HAP-1 (cell line): ENCODE results near the gene RNF135.
A peak's percentile ranks its signal among the peaks of the same experiment; 100 is the strongest.
"Not testable (repeated sequence)": the region's sequence is repeated elsewhere in the genome, so short reads cannot be mapped to it uniquely, and the experiment has no call there.

Experiments used
- DNase-seq, 2 experiments: peaks; one replicate each; pipeline ENCODE4 v3.0.0-alpha.2; 2016 to 2020; ENCODE audit warnings: low spot score in 2 of 2
- H3K27me3 ChIP-seq: fragments of 250-450 bp; sonication (Bioruptor Pico); 2 replicates; pipeline ENCODE4 v1.5.1; 2020; ENCODE audit warnings: low read depth, mild to moderate bottlenecking, moderate library complexity
- H3K36me3 ChIP-seq: fragments of 250-450 bp; sonication (Bioruptor Pico); replicated peaks from 2 replicates; pipeline ENCODE4 v1.5.1; 2020; ENCODE audit warnings: mild to moderate bottlenecking
- H3K4me1 ChIP-seq: fragments of 250-450 bp; sonication (Bioruptor Pico); 2 replicates; pipeline ENCODE4 v1.5.1; 2020; ENCODE audit warnings: mild to moderate bottlenecking
- H3K4me3 ChIP-seq: fragments of 250-450 bp; sonication (Bioruptor Pico); 2 replicates; pipeline ENCODE4 v1.5.1; 2020; ENCODE audit warnings: mild to moderate bottlenecking, moderate library complexity
- H3K9me3 ChIP-seq: fragments of 250-450 bp; sonication (Bioruptor Pico); 2 replicates; pipeline ENCODE4 v1.5.1; 2020; ENCODE audit warnings: mild to moderate bottlenecking, moderate library complexity
- in situ Hi-C: fragments of 300-500 bp; cut with MboI; formaldehyde crosslinking; loops from 3 replicates; pipeline ENCODE4 v1.14.3; 2020; ENCODE audit warnings: low sequenced_read_pairs, inconsistent platforms, mixed read lengths

The RNF135 gene, protein sequence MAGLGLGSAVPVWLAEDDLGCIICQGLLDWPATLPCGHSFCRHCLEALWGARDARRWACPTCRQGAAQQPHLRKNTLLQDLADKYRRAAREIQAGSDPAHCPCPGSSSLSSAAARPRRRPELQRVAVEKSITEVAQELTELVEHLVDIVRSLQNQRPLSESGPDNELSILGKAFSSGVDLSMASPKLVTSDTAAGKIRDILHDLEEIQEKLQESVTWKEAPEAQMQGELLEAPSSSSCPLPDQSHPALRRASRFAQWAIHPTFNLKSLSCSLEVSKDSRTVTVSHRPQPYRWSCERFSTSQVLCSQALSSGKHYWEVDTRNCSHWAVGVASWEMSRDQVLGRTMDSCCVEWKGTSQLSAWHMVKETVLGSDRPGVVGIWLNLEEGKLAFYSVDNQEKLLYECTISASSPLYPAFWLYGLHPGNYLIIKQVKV

DNA sequence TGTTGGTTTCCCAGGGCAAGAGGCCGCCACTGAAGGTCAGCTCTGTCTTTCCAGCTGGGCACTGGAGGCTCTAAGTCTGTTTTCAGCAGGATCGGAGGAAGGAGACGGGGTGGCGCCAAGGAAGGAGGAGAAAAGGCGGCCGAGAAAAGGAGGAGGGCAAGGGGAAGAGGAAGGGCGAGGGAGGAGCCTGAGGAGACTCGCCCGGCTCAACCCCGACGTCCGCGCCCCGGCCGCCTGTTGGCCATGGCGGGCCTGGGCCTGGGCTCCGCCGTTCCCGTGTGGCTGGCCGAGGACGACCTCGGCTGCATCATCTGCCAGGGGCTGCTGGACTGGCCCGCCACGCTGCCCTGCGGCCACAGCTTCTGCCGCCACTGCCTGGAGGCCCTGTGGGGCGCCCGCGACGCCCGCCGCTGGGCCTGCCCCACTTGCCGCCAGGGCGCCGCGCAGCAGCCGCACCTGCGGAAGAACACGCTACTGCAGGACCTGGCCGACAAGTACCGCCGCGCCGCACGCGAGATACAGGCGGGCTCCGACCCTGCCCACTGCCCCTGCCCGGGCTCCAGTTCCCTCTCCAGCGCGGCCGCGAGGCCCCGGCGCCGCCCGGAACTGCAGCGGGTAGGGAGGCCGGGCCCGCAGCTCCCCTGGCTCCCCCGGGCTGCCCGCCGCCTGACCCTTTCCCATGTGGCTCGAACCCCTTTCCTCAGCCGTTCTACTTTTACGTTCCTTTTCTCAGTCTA is at the start of gene RNF135:
TSS of gene RNF135 (plus strand) at position 209 of the 737 bp plus-strand sequence. CDS start at position 244, 35 bp downstream.
- Histone ChIP-seq H3K27me3 (no peaks in the 10 kb centered on the region), H3K4me3 (peak within 1 kb of the TSS; percentile 37), H3K36me3 (peaks cover 8% of the 10 kb centered on the region; the same call in 1 of the 2 replicates), H3K4me1 (peaks cover 18% of the 10 kb centered on the region), H3K9me3 (no peaks in the 10 kb centered on the region)
- in situ Hi-C loops: no loop called here
- DNase-seq: peak; percentile 92 to 94

DNA sequence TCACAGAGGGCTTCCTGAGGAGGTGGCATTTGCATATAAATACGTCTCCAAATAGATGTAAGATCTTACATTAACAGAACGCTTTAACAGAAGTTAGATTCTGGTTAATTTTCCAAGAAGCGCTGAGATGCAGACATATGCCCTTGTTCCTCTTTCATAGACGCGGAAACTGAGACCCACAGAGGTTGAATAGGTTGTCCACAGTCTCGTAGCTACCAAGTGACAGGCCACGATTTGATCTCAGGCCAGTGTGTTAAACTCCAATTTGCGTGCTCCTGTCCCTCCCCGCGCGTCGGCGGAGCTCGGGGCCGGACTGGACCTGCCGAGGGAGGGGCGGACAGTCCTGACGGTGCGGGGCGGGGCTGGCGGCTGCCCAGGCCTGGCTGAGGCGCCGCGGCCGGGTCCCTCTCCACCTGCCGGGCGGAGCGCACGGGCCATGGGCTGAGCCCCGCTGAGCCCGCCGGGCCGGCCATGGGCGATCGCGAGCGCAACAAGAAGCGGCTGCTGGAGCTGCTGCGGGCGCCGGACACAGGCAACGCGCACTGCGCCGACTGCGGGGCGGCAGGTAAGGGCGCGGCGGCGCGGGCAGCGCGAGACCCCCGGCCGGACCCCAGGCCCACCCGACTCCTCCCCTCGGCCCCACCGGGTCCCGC is 49.2 kb upstream of the RNF135 start, which contains the start of gene ADAP2:
TSS of gene ADAP2 (plus strand) at position 402 of the 653 bp plus-strand sequence. CDS start at position 472, 70 bp downstream.
- in situ Hi-C loops: loop anchor here (25.0 kb wide), 1 partner anchor 616 kb away; no protein-coding TSS in a partner anchor
- DNase-seq: peak; percentile 21 to 79
- Histone ChIP-seq H3K36me3 (peaks cover 1% of the 10 kb centered on the region; the same call in 1 of the 2 replicates), H3K27me3 (no peaks in the 10 kb centered on the region; the same call in 1 of the 2 replicates), H3K4me3 (peak within 1 kb of the TSS; percentile 47), H3K4me1 (peaks cover 4% of the 10 kb centered on the region), H3K9me3 (no peaks in the 10 kb centered on the region)

DNA sequence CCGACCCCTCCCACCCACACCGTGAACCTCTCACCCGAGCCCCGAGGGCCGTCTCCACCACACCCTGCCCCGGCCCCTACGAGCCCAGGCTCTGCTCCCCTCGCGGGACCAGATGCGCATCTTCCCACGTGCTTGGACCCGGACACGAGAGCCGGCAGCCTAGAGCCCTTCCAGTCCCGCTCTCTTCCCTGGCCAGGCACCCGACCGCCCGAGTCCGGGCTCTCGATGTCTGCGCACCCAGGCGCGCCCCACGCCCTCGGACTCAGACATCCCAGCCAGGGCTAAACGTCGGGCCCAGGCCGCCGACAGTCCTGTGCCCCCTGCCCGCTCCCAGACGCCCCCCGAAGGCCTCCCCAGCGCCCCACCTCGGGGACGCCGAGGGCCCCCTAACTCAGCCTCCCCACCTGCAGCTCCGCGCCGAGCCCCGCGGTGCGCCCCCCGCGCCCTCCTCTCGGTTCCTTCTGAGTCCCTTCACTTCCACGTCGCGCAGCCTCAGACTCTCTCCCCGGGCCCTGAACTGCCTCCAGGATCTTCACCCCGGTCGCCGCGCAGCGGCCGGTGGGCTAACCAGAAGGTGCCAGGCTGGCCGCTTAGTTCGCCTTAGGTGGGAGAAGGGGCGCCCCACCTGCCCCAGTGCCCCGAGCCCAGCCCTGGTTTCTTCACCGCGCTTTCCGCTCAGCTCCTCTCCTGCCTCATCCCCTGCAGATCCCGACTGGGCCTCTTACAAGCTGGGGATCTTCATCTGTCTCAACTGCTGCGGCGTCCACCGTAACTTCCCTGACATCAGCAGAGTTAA is 48.4 kb upstream of the RNF135 start:
- Histone ChIP-seq H3K36me3 (peaks cover 3% of the 10 kb centered on the region; the same call in 1 of the 2 replicates), H3K4me1 (peaks cover 4% of the 10 kb centered on the region), H3K4me3 (peak overlapping the region; percentile 47), H3K27me3 (no peaks in the 10 kb centered on the region; the same call in 1 of the 2 replicates), H3K9me3 (no peaks in the 10 kb centered on the region)
- in situ Hi-C loops: loop anchor here (25.0 kb wide), 1 partner anchor 615 kb away; no protein-coding TSS in a partner anchor
- peak in 1 of 2 experiments; percentile 42 for DNase-seq

- Histone ChIP-seq H3K4me3 (no peak overlapping the region), H3K4me1 (peaks cover 4% of the 10 kb centered on the region), H3K36me3 (peaks cover 3% of the 10 kb centered on the region; the same call in 1 of the 2 replicates), H3K27me3 (no peaks in the 10 kb centered on the region; the same call in 1 of the 2 replicates), H3K9me3 (no peaks in the 10 kb centered on the region)
- in situ Hi-C loops: loop anchor here (25.0 kb wide), 1 partner anchor 613 kb away; no protein-coding TSS in a partner anchor
- DNase-seq: no peak
Observed at GRCh38 chr17:30924341-30924740, 46.5 kb upstream of the RNF135 start.

- in situ Hi-C loops: no loop called here
- peaks cover 12% of the 10 kb centered on the region for H3K36me3 ChIP-seq
- DNase-seq: no peak
- no peak overlapping the region for H3K4me3 ChIP-seq
- H3K4me1 ChIP-seq: peaks cover 2% of the 10 kb centered on the region
- H3K9me3 ChIP-seq: no peaks in the 10 kb centered on the region
- no peaks in the 10 kb centered on the region for H3K27me3 ChIP-seq
Observed at GRCh38 chr17:30926516-30926915, 44.3 kb upstream of the RNF135 start.

DNA sequence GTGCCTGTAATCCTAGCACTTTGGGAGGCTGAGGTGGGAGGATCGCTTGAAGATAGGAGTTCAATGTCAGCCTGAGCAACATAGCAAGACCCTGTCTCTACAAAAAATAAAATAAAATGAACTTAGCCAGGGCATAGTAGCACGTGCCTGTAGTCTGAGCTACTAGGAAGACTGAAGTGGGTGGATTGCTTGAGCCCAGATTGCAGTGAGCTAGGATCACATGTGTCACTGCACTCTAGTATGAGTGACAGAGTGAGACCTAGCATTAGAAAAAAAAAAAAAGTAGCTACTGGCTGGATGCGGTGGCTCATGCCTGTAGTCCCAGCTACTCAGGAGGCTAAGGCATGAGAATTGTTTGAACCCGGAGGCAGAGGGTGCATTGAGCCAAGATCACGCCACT is 43.1 kb upstream of the RNF135 start:
- DNase-seq: no peak
- peaks cover 13% of the 10 kb centered on the region for H3K36me3 ChIP-seq
- in situ Hi-C loops: no loop called here

DNA sequence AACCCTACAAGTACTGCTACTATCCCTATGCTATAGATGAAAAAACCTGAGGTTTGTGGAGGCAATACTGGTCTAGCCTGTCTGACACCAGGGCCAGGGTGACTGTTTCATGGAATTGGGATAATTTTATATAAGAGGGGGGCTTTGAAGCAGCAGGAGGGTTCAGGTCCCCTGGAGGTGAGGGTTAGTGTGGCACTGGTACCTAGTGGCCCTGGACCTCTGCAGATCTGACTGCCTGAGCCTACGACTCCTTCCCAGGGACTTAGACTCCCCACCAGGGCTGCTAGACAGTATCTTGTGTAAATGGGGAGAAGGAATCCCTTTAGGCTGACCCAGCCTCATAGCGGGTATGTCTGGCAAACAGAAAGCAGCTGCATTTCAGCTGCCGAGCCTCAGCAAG is 42.3 kb upstream of the RNF135 start:
- Histone ChIP-seq H3K27me3 (no peaks in the 10 kb centered on the region), H3K36me3 (peaks cover 17% of the 10 kb centered on the region), H3K4me3 (no peak overlapping the region), H3K4me1 (no peaks in the 10 kb centered on the region), H3K9me3 (no peaks in the 10 kb centered on the region)
- no peak for DNase-seq
- in situ Hi-C loops: no loop called here

More for the DNA sequence above, 43.1 kb upstream of the RNF135 start:
- no peak overlapping the region for H3K4me3 ChIP-seq
- no peaks in the 10 kb centered on the region for H3K27me3 ChIP-seq
- no peaks in the 10 kb centered on the region for H3K9me3 ChIP-seq
- H3K4me1 ChIP-seq: no peaks in the 10 kb centered on the region

DNA sequence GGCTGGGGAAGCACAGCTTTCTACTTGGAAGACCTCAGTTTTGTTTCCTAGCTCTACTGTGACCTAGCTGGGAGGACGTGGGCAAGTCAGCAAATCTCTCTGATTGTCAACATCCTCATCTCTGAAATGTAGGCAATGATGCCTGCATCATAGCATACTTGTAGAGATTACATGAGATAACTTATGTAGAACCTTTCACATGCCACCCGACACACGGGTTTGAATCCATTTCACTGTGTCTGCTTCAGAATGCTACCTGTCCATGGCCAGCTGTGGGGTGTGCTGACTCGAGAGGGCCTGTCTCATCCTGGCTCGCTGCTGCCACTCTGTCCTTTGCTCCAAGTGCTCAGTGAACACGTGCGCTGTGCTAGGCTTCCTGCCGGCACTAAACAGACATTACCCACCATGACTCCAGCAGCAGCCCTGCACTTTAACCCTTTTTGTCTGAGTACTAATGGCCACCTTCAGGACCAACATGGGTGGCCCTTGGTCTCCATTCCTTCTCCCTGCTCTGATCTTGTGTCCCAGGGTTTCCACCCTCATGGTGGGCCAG is 41.7 kb upstream of the RNF135 start:
- in situ Hi-C loops: no loop called here

GRCh38 chr17:30929861-30930260 is 41.0 kb upstream of the RNF135 start:
- in situ Hi-C loops, DNase-seq, H3K4me3 ChIP-seq, H3K27me3 ChIP-seq, H3K4me1 ChIP-seq, H3K9me3 ChIP-seq: not testable (repeated sequence)
- peaks cover 26% of the 10 kb centered on the region for H3K36me3 ChIP-seq

More for the DNA sequence above, 41.7 kb upstream of the RNF135 start:
- H3K27me3 ChIP-seq: no peaks in the 10 kb centered on the region
- no peaks in the 10 kb centered on the region for H3K4me1 ChIP-seq
- H3K36me3 ChIP-seq: peaks cover 20% of the 10 kb centered on the region
- H3K4me3 ChIP-seq: no peak overlapping the region
- no peaks in the 10 kb centered on the region for H3K9me3 ChIP-seq
- DNase-seq: no peak

- no peaks in the 10 kb centered on the region for H3K4me1 ChIP-seq
- no peak overlapping the region for H3K4me3 ChIP-seq
- H3K36me3 ChIP-seq: peaks cover 31% of the 10 kb centered on the region
- in situ Hi-C loops: no loop called here
- no peaks in the 10 kb centered on the region for H3K27me3 ChIP-seq
- DNase-seq: no peak
- no peaks in the 10 kb centered on the region for H3K9me3 ChIP-seq
Observed at GRCh38 chr17:30930495-30930894, 40.3 kb upstream of the RNF135 start.

DNA sequence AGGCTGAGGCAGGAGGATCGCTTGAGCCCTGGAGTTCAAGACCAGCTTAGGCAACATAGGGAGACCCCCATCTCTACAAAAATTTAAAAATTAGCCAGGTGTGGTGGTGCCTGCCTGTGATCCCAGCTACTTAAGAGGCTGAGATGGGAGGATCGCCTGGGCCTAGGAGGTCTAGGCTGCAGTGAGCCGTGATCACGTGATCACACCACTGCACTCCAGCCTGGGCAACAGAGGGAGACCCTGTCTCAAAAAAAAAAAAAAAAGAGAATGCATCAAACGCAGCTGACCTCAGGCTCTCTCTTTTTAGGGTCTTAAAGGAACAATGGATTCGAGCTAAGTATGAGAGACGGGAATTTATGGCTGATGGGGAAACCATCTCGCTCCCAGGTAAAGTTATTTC is 39.3 kb upstream of the RNF135 start:
- DNase-seq, H3K4me3 ChIP-seq, in situ Hi-C loops, H3K27me3 ChIP-seq, H3K4me1 ChIP-seq, H3K9me3 ChIP-seq: not testable (repeated sequence)
- H3K36me3 ChIP-seq: peaks cover 34% of the 10 kb centered on the region

GRCh38 chr17:30933966-30934365 is 36.9 kb upstream of the RNF135 start:
- no peak for DNase-seq
- H3K4me3 ChIP-seq: no peak overlapping the region
- in situ Hi-C loops: no loop called here
- peaks cover 45% of the 10 kb centered on the region for H3K36me3 ChIP-seq
- H3K27me3 ChIP-seq: no peaks in the 10 kb centered on the region
- no peaks in the 10 kb centered on the region for H3K4me1 ChIP-seq
- H3K9me3 ChIP-seq: no peaks in the 10 kb centered on the region
